Measurements from ENCODE around the gene ARHGEF6. TPM values are rescaled to one million over a fixed set of nuclear protein-coding genes. Genes with fewer than 3 reads are reported as not detected.

Gene ARHGEF6
- total and polyA plus RNA-seq, 8 donors: 1.7 to 22.9 (median 8.1) TPM

DNA sequence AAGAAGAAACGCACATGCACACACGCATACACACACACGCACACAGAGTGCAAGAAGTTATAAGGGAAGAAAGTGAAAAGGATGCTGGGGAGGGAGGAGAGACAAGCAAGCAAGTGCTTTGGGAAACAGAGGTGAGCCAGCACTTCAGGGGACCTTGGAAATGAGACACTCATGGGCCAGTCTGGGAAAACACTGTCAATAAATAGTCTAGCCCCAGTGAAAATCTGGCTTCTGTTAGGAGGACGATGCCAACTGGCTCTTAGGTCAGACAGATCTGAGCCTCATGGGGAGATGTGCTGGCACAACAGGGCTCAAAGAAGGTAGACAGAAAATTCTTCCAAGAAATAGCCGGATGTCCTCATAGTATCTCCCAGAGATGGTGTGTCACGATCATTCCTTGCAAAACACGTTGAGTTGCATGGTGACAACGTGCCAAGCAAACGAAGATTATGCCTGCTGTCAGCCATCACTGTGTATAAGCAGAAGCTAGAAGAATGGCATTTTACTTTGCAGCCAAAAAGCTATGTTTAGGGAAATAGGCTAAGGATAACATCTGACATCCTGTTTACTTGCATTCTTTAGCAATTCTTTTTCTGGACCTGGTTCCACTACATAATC is 557 bp upstream of the ARHGEF6 start:
- no peaks in the 10 kb centered on the region for H3K9me3 ChIP-seq
- H3K27me3 ChIP-seq: no peaks in the 10 kb centered on the region
- WGBS, 5 donors: 22 to 47% (median 39%) methylated on average over 7 to 9 of the region's 9 CpGs
- intact Hi-C loops (cut with DNase I; ENCODE audit: low total_unique reads): no loop called here
- H3K4me3 ChIP-seq: peak overlapping the region; percentile 7 to 31 (median 24)
- DNase-seq: peak in 1 of 2 donors; percentile 13
- TF ChIP-seq, protein P1, sequence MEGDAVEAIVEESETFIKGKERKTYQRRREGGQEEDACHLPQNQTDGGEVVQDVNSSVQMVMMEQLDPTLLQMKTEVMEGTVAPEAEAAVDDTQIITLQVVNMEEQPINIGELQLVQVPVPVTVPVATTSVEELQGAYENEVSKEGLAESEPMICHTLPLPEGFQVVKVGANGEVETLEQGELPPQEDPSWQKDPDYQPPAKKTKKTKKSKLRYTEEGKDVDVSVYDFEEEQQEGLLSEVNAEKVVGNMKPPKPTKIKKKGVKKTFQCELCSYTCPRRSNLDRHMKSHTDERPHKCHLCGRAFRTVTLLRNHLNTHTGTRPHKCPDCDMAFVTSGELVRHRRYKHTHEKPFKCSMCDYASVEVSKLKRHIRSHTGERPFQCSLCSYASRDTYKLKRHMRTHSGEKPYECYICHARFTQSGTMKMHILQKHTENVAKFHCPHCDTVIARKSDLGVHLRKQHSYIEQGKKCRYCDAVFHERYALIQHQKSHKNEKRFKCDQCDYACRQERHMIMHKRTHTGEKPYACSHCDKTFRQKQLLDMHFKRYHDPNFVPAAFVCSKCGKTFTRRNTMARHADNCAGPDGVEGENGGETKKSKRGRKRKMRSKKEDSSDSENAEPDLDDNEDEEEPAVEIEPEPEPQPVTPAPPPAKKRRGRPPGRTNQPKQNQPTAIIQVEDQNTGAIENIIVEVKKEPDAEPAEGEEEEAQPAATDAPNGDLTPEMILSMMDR (IDR thresholded peaks at IDR 0.05): no peak
- H3K27ac ChIP-seq: peak overlapping the region in 3 of 5 donors; percentile 36 to 79 (median 67)
- H3K4me1 ChIP-seq: no peaks in the 10 kb centered on the region
- no peaks in the 10 kb centered on the region for H3K36me3 ChIP-seq

DNA sequence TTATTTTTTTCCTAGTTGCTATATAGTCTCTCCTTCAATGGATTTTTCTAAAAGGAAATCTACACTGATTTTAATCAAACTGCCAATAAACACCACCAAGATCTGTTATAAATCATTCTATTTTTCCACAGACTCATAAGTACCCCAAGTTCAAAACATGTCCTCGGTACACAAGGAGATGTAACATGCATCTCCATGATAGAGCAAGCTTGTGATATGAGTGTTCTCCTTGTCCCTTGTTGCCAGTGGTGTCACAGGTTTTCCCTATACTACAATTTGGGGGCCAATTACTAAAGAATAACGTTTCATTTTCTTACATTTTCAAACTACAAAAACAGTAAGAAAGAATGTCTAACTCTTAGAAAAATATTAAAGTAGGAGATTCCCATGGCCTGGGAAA is 491 bp downstream of the ARHGEF6 start:
- Histone ChIP-seq H3K36me3 (no peaks in the 10 kb centered on the region), H3K27ac (peak overlapping the region in 4 of 5 donors; percentile 36 to 79 (median 55)), H3K4me1 (no peaks in the 10 kb centered on the region), H3K9me3 (no peaks in the 10 kb centered on the region), H3K4me3 (peak overlapping the region; percentile 7 to 31 (median 24)), H3K27me3 (no peaks in the 10 kb centered on the region)
- WGBS, 5 donors: 27 to 58% (median 41%) methylated on average over 2 of the region's 2 CpGs
- DNase-seq: no peak
- TF ChIP-seq POLR2AphosphoS5 (IDR thresholded peaks at IDR 0.05) (no peak), EP300 (IDR thresholded peaks at IDR 0.05) (no peak), POLR2A (IDR thresholded peaks at IDR 0.05) (no peak)
- TF ChIP-seq, protein P1 (IDR thresholded peaks at IDR 0.05): no peak
- intact Hi-C loops (cut with DNase I; ENCODE audit: low total_unique reads): no loop called here

DNA sequence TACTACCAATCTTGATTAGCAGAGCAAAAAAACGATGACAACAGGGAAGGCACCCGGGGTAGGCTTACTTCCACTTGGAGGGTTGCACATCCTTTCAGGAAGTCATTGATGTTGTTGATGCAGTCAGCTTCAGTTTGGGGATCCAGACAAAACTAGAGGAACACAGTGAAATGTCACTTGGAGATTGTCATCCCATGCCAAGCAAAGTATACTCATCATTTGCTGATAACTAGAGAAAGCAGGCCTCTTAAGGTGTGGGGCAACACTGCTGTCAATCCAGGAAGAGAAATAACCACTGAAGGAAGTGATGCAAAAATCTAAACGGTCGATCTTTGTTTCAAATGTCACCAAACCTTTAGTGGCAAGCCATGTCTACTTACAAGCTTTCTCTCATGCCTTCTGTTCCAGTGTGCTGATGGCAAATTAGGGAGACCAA is 1.4 kb downstream of the ARHGEF6 start:
- Histone ChIP-seq H3K27ac (peak overlapping the region in 4 of 5 donors; percentile 36 to 79 (median 55)), H3K4me1 (no peaks in the 10 kb centered on the region), H3K9me3 (no peaks in the 10 kb centered on the region), H3K36me3 (no peaks in the 10 kb centered on the region), H3K27me3 (no peaks in the 10 kb centered on the region), H3K4me3 (no peak overlapping the region)
- WGBS, 5 donors: 38 to 57% (median 53%) methylated on average over 4 of the region's 4 CpGs
- intact Hi-C loops (cut with DNase I; ENCODE audit: low total_unique reads): no loop called here
- TF ChIP-seq POLR2A (IDR thresholded peaks at IDR 0.05) (no peak), POLR2AphosphoS5 (IDR thresholded peaks at IDR 0.05) (no peak), EP300 (IDR thresholded peaks at IDR 0.05) (no peak)
- TF ChIP-seq, protein P1 (IDR thresholded peaks at IDR 0.05): no peak
- peak in 1 of 2 donors; percentile 12 for DNase-seq

DNA sequence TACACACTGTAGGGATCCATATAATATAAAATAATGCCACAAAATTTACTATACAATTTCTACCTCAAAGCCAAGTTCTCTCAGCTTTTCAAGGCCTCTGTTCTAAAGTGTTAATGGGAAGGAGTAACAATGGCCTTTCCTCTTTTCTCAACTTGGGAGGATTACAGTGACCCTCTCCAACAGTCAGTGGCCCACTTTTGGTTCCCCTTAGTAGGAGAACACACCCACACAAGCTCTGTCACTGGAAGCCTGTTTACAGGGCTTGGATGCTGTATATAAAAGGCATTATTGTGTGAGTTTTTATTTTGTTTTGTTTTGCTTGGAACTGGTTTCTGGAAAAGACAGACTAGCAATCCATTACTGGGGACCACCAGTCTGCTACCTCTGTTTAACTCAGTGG is 1.8 kb downstream of the ARHGEF6 start:
- no peak for TF ChIP-seq POLR2AphosphoS5 (IDR thresholded peaks at IDR 0.05)
- TF ChIP-seq, protein P1 (IDR thresholded peaks at IDR 0.05): no peak
- no peak for TF ChIP-seq EP300 (IDR thresholded peaks at IDR 0.05)
- no peak for DNase-seq
- no peaks in the 10 kb centered on the region for H3K36me3 ChIP-seq
- no peaks in the 10 kb centered on the region for H3K27me3 ChIP-seq
- intact Hi-C loops (cut with DNase I; ENCODE audit: low total_unique reads): no loop called here
- H3K4me3 ChIP-seq: no peak overlapping the region
- H3K9me3 ChIP-seq: no peaks in the 10 kb centered on the region
- peak overlapping the region in 4 of 5 donors; percentile 36 to 79 (median 55) for H3K27ac ChIP-seq
- no peaks in the 10 kb centered on the region for H3K4me1 ChIP-seq

Measured in stomach (tissue), 9 donors.